Left ventricle myocardium inferior (tissue), 1 donor: ENCODE data around the gene AXIN1. TPM values are rescaled to one million over a fixed set of nuclear protein-coding genes. Genes with fewer than 3 reads are reported as not detected.

Experiments used
- DNase-seq: peaks from one replicate; pipeline ENCODE4 v3.0.0-alpha.2; 2020
- H3K27ac ChIP-seq: fragments of 200-600 bp; replicated peaks from 2 replicates; pipeline ENCODE4 v1.8.0; 2021
- H3K27me3 ChIP-seq: fragments of 200-600 bp; 2 replicates; pipeline ENCODE4 v1.8.0; 2021; ENCODE audit warnings: low read depth
- H3K36me3 ChIP-seq: fragments of 200-600 bp; 2 replicates; pipeline ENCODE4 v1.8.0; 2021
- H3K4me1 ChIP-seq: fragments of 200-600 bp; 2 replicates; pipeline ENCODE4 v1.8.0; 2021
- H3K4me3 ChIP-seq: fragments of 200-600 bp; 2 replicates; pipeline ENCODE4 v1.8.0; 2021; ENCODE audit warnings: mild to moderate bottlenecking, moderate library complexity
- H3K9me3 ChIP-seq: fragments of 200-600 bp; replicated peaks from 2 replicates; pipeline ENCODE4 v1.8.0; 2021
- intact Hi-C: fragments of 100-400 bp; cut with micrococcal nuclease; formaldehyde crosslinking; loops from one replicate; pipeline ENCODE4 v1.11.0; 2022
- total RNA-seq: library from RNA; stranded (reverse); fragmentation: NEBNext Ultra II Directional; extraction: Animal tissue kit (Norgen Biotek cat#: 25700); gene quantifications from one replicate; pipeline ENCODE4 v1.2.1, GENCODE V29; 2021
- TF ChIP-seq, protein P1 (sequence below): fragments of 200-600 bp; IDR thresholded peaks from 2 replicates; pipeline ENCODE4 v1.8.0; 2021; ENCODE audit warnings: antibody characterized with exemption, mild to moderate bottlenecking, borderline replicate concordance
- donor health status: DM: no; HTN: yes; CAD: no; lungs with severe emphysema.

Gene AXIN1
- total RNA-seq, 1 donor from 2014 or later = 12.2 TPM

DNA sequence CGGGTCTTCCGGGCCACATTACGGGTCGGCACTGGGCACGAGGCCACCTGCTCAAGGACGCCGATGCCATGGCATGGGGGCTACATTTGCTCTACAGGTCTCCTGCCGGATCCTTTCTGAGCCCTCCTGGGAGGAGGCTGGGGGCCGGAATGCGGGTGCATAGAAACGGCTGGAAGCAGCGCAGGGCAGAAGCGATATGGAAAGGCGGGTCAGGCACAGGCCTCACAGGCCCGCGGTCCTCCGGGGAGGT lies 28.4 kb downstream of the AXIN1 start:
- H3K27me3 ChIP-seq = no peaks in the 10 kb centered on the region
- H3K9me3 ChIP-seq = no peaks in the 10 kb centered on the region
- intact Hi-C loops = no loop called here
- peaks cover 2% of the 10 kb centered on the region for H3K36me3 ChIP-seq
- TF ChIP-seq, protein P1, sequence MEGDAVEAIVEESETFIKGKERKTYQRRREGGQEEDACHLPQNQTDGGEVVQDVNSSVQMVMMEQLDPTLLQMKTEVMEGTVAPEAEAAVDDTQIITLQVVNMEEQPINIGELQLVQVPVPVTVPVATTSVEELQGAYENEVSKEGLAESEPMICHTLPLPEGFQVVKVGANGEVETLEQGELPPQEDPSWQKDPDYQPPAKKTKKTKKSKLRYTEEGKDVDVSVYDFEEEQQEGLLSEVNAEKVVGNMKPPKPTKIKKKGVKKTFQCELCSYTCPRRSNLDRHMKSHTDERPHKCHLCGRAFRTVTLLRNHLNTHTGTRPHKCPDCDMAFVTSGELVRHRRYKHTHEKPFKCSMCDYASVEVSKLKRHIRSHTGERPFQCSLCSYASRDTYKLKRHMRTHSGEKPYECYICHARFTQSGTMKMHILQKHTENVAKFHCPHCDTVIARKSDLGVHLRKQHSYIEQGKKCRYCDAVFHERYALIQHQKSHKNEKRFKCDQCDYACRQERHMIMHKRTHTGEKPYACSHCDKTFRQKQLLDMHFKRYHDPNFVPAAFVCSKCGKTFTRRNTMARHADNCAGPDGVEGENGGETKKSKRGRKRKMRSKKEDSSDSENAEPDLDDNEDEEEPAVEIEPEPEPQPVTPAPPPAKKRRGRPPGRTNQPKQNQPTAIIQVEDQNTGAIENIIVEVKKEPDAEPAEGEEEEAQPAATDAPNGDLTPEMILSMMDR = no peak
- DNase-seq = no peak
- H3K4me3 ChIP-seq = no peak overlapping the region
- peaks cover 37% of the 10 kb centered on the region for H3K4me1 ChIP-seq
- no peak overlapping the region for H3K27ac ChIP-seq

DNA sequence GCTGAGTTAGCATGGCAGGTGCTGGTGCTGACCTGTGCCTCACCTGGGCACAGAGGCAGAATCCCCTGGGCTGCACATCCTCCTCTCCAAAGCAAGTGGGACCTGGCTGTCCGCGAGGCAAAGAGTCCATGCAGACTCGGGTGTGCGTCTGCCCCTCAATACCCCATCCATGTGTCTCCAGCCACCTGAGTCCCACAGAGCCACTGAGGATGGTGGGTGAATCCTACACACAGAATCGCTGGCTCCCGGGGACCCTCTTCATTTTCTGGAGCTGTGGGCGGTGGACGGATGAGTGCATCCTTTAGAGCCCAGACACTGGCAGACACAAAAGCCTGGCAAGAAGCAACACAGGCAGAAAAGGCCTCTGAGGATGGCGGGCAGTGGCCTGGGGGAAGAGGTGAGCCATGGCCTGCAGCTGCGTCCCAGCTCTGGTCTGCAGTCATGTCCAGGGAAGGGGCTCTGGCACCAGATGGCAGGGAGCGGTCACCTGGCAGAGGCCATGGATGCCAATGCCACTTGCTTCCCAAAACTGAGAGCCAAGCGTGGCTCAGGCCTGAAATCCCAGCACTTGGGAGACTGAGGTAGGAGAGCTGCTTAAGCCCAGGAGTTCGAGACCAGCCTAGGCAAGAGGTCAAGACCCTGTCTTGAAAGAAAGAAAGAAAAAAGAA lies 29.9 kb downstream of the AXIN1 start:
- Histone ChIP-seq H3K4me3 (no peak overlapping the region), H3K27me3 (no peaks in the 10 kb centered on the region), H3K27ac (no peak overlapping the region), H3K9me3 (no peaks in the 10 kb centered on the region), H3K36me3 (peaks cover 12% of the 10 kb centered on the region), H3K4me1 (peaks cover 29% of the 10 kb centered on the region)
- no peak for DNase-seq
- TF ChIP-seq, protein P1 = no peak
- intact Hi-C loops = no loop called here

DNA sequence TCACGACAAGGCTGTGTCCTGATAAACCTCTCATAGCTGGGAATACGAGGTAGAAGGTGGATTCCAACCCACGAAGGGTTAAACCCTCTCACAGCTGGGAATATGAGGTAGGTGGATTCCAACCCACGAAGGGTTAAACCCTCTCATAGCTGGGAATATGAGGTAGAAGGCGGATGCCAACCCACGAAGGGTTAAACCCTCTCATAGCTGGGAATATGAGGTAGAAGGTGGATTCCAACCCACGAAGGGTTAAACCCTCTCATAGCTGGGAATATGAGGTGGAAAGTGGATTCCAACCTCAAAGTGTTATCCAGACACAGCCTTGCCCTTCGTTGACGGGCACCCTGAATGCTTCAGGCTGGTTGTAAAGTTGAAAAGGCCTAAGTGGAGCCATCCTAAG lies 31.0 kb downstream of the AXIN1 start:
- no peaks in the 10 kb centered on the region for H3K9me3 ChIP-seq
- intact Hi-C loops = no loop called here
- DNase-seq = no peak

DNA sequence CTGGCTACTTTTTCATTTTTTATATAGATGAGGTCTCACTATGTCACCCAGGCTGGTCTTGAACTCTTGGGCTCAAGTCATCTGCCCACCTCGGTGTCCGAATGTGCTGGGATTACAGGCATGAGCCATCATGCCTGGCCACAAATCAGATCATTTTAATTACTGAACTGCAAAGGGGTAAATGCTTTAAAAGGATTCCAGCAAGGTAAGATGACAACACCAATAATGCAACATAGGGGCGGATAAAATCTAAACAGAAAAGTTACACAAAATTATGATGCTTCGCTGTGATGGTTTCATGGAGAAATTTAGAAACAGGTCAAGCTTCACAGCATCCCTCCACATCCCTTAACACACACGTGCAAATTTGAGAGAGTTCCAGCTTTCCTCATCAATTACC lies 32.3 kb downstream of the AXIN1 start:
- H3K9me3 ChIP-seq = no peaks in the 10 kb centered on the region
- H3K36me3 ChIP-seq = peaks cover 12% of the 10 kb centered on the region
- DNase-seq = no peak
- peaks cover 12% of the 10 kb centered on the region for H3K4me1 ChIP-seq
- TF ChIP-seq, protein P1 = no peak
- no peak overlapping the region for H3K4me3 ChIP-seq
- no peaks in the 10 kb centered on the region for H3K27me3 ChIP-seq
- intact Hi-C loops = no loop called here
- H3K27ac ChIP-seq = no peak overlapping the region

More for the DNA sequence above, 31.0 kb downstream of the AXIN1 start:
- TF ChIP-seq, protein P1 = no peak
- Histone ChIP-seq H3K36me3 (peaks cover 12% of the 10 kb centered on the region), H3K27ac (no peak overlapping the region), H3K4me3 (no peak overlapping the region), H3K27me3 (no peaks in the 10 kb centered on the region), H3K4me1 (peaks cover 20% of the 10 kb centered on the region)

DNA sequence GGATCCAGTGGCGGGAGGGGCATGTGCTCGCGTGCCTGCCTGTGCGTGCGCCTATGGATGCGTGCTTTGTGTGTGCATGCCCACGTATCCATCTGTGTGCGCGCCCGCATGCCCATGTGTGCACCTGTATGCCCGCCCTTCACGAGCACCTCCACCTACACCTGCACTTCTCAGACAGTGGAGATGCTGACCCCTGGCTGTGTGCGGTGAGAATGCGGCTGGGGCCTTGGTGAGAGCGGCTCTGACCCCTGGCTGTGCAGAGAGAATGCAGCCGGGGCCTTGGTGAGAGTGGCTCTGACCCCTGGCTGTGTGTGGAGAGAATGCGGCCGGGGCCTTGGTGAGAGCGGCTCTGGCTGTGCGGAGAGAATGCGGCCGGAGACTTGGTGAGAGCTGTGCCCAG lies 33.9 kb downstream of the AXIN1 start:
- TF ChIP-seq, protein P1 = no peak
- Histone ChIP-seq H3K4me1 (no peaks in the 10 kb centered on the region), H3K4me3 (no peak overlapping the region), H3K27me3 (no peaks in the 10 kb centered on the region), H3K9me3 (no peaks in the 10 kb centered on the region), H3K36me3 (peaks cover 25% of the 10 kb centered on the region), H3K27ac (no peak overlapping the region)
- no peak for DNase-seq
- intact Hi-C loops = no loop called here
